DOHH2 (cell line): ENCODE results near the gene NTNG2.

Source experiments
- CTCF ChIP-seq: fragments of 200-600 bp; sonication (generic); IDR thresholded peaks from one replicate; pipeline ENCODE4 v1.5.1; 2014; ENCODE audit warnings: antibody characterized with exemption, mild to moderate bottlenecking, low read depth, low read length; ENCODE audit not compliant: poor library complexity, severe bottlenecking
- EZH2phosphoT487 ChIP-seq: fragments of 200-600 bp; sonication (generic); IDR thresholded peaks from 2 replicates; pipeline ENCODE4 v1.6.1; 2017; ENCODE audit warnings: borderline replicate concordance, mild to moderate bottlenecking, antibody characterized with exemption, low read length, moderate library complexity, mixed read lengths

- no peak for TF ChIP-seq CTCF
- no peak for TF ChIP-seq EZH2phosphoT487
These were observed 86.1 kb downstream of the NTNG2 start for GRCh38 chr9:132247942-132248341.
